Progenitor cell of endocrine pancreas (in vitro differentiated cells): Measurements from ENCODE around the gene CYP26B1. TPM values are rescaled to one million over a fixed set of nuclear protein-coding genes. Genes with fewer than 3 reads are reported as not detected.

ENCODE experiments used
- DNase-seq: peaks from one replicate; pipeline ENCODE4 v3.0.0; 2021; ENCODE audit warnings: low spot score; ENCODE audit not compliant: unreplicated experiment
- H3K27ac Mint-ChIP-seq: 2 replicates; pipeline ENCODE4 v1.8.0; 2021; ENCODE audit warnings: mild to moderate bottlenecking, moderate library complexity, mixed read lengths
- H3K27me3 Mint-ChIP-seq: 2 replicates; pipeline ENCODE4 v1.8.0; 2021; ENCODE audit warnings: mixed read lengths
- H3K36me3 Mint-ChIP-seq: 2 replicates; pipeline ENCODE4 v1.8.0; 2022; ENCODE audit warnings: mixed read lengths; ENCODE audit not compliant: insufficient read depth
- H3K4me1 Mint-ChIP-seq: 2 replicates; pipeline ENCODE4 v1.8.0; 2021; ENCODE audit warnings: low read depth, mixed read lengths
- H3K4me3 Mint-ChIP-seq: 2 replicates; pipeline ENCODE4 v1.8.0; 2021; ENCODE audit warnings: low read depth, mild to moderate bottlenecking, moderate library complexity, mixed read lengths
- H3K9me3 Mint-ChIP-seq: 2 replicates; pipeline ENCODE4 v1.8.0; 2021; ENCODE audit warnings: low read depth, mixed read lengths
- CTCF ChIP-seq: fragments of 200-600 bp; sonication (generic); IDR thresholded peaks from one replicate; pipeline ENCODE4 v1.5.0; 2021; ENCODE audit warnings: antibody characterized with exemption, mild to moderate bottlenecking; ENCODE audit not compliant: unreplicated experiment
- total RNA-seq: library from RNA; stranded (reverse); gene quantifications from 2 replicates; pipeline ENCODE4 v1.2.1, GENCODE V29; 2021

The CYP26B1 gene
- total RNA-seq, 1 donor from 2014 or later = 31.5 TPM

- H3K36me3 Mint-ChIP-seq = no peaks in the 10 kb centered on the region
- H3K4me3 Mint-ChIP-seq = no peak overlapping the region
These were observed 40.7 kb downstream of the CYP26B1 start for GRCh38 chr2:72106978-72107377.

GRCh38 chr2:72104821-72105588, 42.7 kb downstream of the CYP26B1 start:
- Mint-ChIP-seq H3K4me3 (no peak overlapping the region), H3K27ac (no peak overlapping the region), H3K36me3 (no peaks in the 10 kb centered on the region), H3K9me3 (no peaks in the 10 kb centered on the region), H3K27me3 (peaks cover 20% of the 10 kb centered on the region), H3K4me1 (peaks cover 3% of the 10 kb centered on the region)
- TF ChIP-seq CTCF = no peak
- no peak for DNase-seq

More at GRCh38 chr2:72106978-72107377, 40.7 kb downstream of the CYP26B1 start:
- no peak for DNase-seq
- Mint-ChIP-seq H3K4me1 (peaks cover 3% of the 10 kb centered on the region), H3K27ac (no peak overlapping the region), H3K9me3 (peaks cover 4% of the 10 kb centered on the region), H3K27me3 (peaks cover 20% of the 10 kb centered on the region)
- TF ChIP-seq CTCF = no peak

GRCh38 chr2:72103690-72104089, 44.0 kb downstream of the CYP26B1 start:
- no peaks in the 10 kb centered on the region for H3K36me3 Mint-ChIP-seq
- no peaks in the 10 kb centered on the region for H3K9me3 Mint-ChIP-seq
- no peak overlapping the region for H3K4me3 Mint-ChIP-seq
- peak overlapping the region; percentile 19 for H3K27ac Mint-ChIP-seq
- DNase-seq = no peak
- peaks cover 3% of the 10 kb centered on the region for H3K4me1 Mint-ChIP-seq
- TF ChIP-seq CTCF = no peak
- H3K27me3 Mint-ChIP-seq = peaks cover 14% of the 10 kb centered on the region

- Mint-ChIP-seq H3K4me1 (peaks cover 3% of the 10 kb centered on the region), H3K36me3 (no peaks in the 10 kb centered on the region), H3K27ac (no peak overlapping the region), H3K9me3 (no peaks in the 10 kb centered on the region), H3K27me3 (peaks cover 14% of the 10 kb centered on the region), H3K4me3 (no peak overlapping the region)
- TF ChIP-seq CTCF = no peak
- no peak for DNase-seq
These were observed 44.5 kb downstream of the CYP26B1 start for GRCh38 chr2:72103161-72103560.

GRCh38 chr2:72098935-72099334, 48.7 kb downstream of the CYP26B1 start:
- no peak for DNase-seq
- no peaks in the 10 kb centered on the region for H3K36me3 Mint-ChIP-seq
- H3K4me3 Mint-ChIP-seq = no peak overlapping the region
- H3K9me3 Mint-ChIP-seq = no peaks in the 10 kb centered on the region
- H3K27ac Mint-ChIP-seq = no peak overlapping the region
- TF ChIP-seq CTCF = no peak
- H3K4me1 Mint-ChIP-seq = peaks cover 3% of the 10 kb centered on the region
- peaks cover 12% of the 10 kb centered on the region for H3K27me3 Mint-ChIP-seq
